Osteocyte (in vitro differentiated cells): ENCODE data around the gene KHDC1. TPM values are rescaled to one million over a fixed set of nuclear protein-coding genes. Genes with fewer than 3 reads are reported as not detected.
"Not testable (repeated sequence)": the region's sequence is repeated elsewhere in the genome, so short reads cannot be mapped to it uniquely, and the experiment has no call there.

Experiments
- DNase-seq: peaks from one replicate; pipeline ENCODE4 v3.0.0; 2021; ENCODE audit warnings: mixed read lengths; ENCODE audit not compliant: unreplicated experiment; ENCODE audit errors: extremely low spot score
- H3K27ac Mint-ChIP-seq: one replicate; pipeline ENCODE4 v1.8.0; 2021; ENCODE audit warnings: mild to moderate bottlenecking, mixed read lengths; ENCODE audit not compliant: unreplicated experiment
- H3K27me3 Mint-ChIP-seq: one replicate; pipeline ENCODE4 v1.8.0; 2021; ENCODE audit warnings: mixed read lengths; ENCODE audit not compliant: unreplicated experiment
- H3K36me3 Mint-ChIP-seq: one replicate; pipeline ENCODE4 v1.8.0; 2021; ENCODE audit warnings: mixed read lengths; ENCODE audit not compliant: unreplicated experiment
- H3K4me1 Mint-ChIP-seq: one replicate; pipeline ENCODE4 v1.8.0; 2021; ENCODE audit warnings: mixed read lengths; ENCODE audit not compliant: unreplicated experiment
- H3K4me3 Mint-ChIP-seq: one replicate; pipeline ENCODE4 v1.8.0; 2021; ENCODE audit warnings: mild to moderate bottlenecking, moderate library complexity, mixed read lengths; ENCODE audit not compliant: unreplicated experiment
- H3K9me3 Mint-ChIP-seq: one replicate; pipeline ENCODE4 v1.8.0; 2021; ENCODE audit warnings: mixed read lengths; ENCODE audit not compliant: unreplicated experiment
- CTCF ChIP-seq: fragments of 200-600 bp; sonication (generic); IDR thresholded peaks from 2 replicates; pipeline ENCODE4 v1.5.0; 2021; ENCODE audit warnings: antibody characterized with exemption, mild to moderate bottlenecking, moderate library complexity
- total RNA-seq: library from RNA; stranded (reverse); gene quantifications from 2 replicates; pipeline ENCODE4 v1.2.1, GENCODE V29; 2021

KHDC1 gene
- total RNA-seq, 1 donor from 2014 or later: 4.5 TPM

GRCh38 chr6:73285674-73286283, 22.8 kb upstream of the KHDC1 start:
- no peak overlapping the region for H3K27ac Mint-ChIP-seq
- DNase-seq: no peak

GRCh38 chr6:73282871-73283270, 19.9 kb upstream of the KHDC1 start:
- H3K4me3 Mint-ChIP-seq: no peak overlapping the region
- no peaks in the 10 kb centered on the region for H3K4me1 Mint-ChIP-seq
- H3K36me3 Mint-ChIP-seq: no peaks in the 10 kb centered on the region
- TF ChIP-seq CTCF: no peak
- H3K27ac Mint-ChIP-seq: no peak overlapping the region
- no peak for DNase-seq
- no peaks in the 10 kb centered on the region for H3K9me3 Mint-ChIP-seq
- no peaks in the 10 kb centered on the region for H3K27me3 Mint-ChIP-seq

More at GRCh38 chr6:73285674-73286283, 22.8 kb upstream of the KHDC1 start:
- Mint-ChIP-seq H3K4me1 (no peaks in the 10 kb centered on the region), H3K4me3 (no peak overlapping the region), H3K36me3 (no peaks in the 10 kb centered on the region), H3K27me3 (no peaks in the 10 kb centered on the region), H3K9me3 (no peaks in the 10 kb centered on the region)
- TF ChIP-seq CTCF: peak; percentile 63

DNA sequence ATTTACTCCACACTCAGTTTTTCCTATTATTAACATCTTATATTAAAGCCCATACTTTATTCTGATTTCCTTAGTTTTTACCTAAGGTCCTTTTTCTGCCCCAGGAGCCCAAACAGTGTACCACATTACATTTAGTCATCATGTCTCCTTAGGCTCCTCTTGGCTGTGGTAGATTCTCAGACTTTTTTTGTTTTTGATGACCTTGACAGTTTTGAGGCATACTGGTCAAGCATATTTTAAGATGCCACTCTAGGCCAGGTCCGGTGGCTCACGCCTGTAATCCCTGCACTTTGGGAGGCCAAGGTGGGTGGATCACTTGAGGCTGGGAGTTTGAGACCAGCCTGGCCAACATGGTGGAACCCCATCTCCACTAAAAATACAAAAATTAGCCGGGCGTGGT, 18.7 kb upstream of the KHDC1 start:
- H3K36me3 Mint-ChIP-seq: not testable (repeated sequence)

GRCh38 chr6:73269296-73269695, 6.3 kb upstream of the KHDC1 start:
- not testable (repeated sequence) for H3K27me3 Mint-ChIP-seq, H3K4me1 Mint-ChIP-seq, DNase-seq, H3K27ac Mint-ChIP-seq, H3K4me3 Mint-ChIP-seq, H3K36me3 Mint-ChIP-seq, H3K9me3 Mint-ChIP-seq

More for the DNA sequence above, 18.7 kb upstream of the KHDC1 start:
- H3K4me1 Mint-ChIP-seq, H3K27me3 Mint-ChIP-seq, H3K4me3 Mint-ChIP-seq, H3K27ac Mint-ChIP-seq, H3K9me3 Mint-ChIP-seq, DNase-seq: not testable (repeated sequence)

DNA sequence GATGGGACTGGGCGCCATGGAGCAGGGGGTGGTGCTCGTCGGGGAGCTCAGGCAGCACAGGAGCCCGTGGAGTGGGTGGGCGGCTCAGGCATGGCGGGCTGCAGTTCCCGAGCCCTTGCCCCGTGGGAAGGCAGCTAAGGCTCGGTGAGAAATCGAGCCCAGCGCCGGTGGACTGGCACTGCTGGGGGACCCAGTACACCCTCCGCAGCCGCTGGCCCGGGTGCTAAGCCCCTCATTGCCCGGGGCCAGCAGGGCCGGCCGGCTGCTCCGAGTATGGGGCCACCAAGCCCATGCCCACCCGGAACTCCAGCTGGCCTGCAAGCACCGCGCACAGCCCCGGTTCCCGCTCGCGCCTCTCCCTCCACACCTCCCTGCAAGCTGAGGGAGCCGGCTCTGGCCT, 5.9 kb upstream of the KHDC1 start:
- H3K36me3 Mint-ChIP-seq, H3K27ac Mint-ChIP-seq, H3K4me1 Mint-ChIP-seq, H3K27me3 Mint-ChIP-seq, DNase-seq, H3K4me3 Mint-ChIP-seq, H3K9me3 Mint-ChIP-seq: not testable (repeated sequence)

- Mint-ChIP-seq H3K27ac (no peak overlapping the region), H3K4me3 (no peak overlapping the region), H3K9me3 (no peaks in the 10 kb centered on the region), H3K36me3 (no peaks in the 10 kb centered on the region), H3K27me3 (no peaks in the 10 kb centered on the region), H3K4me1 (peaks cover 10% of the 10 kb centered on the region)
- no peak for DNase-seq
- TF ChIP-seq CTCF: no peak
Observed at GRCh38 chr6:73264446-73264845, 1.4 kb upstream of the KHDC1 start.

- Mint-ChIP-seq H3K27me3 (no peaks in the 10 kb centered on the region), H3K36me3 (no peaks in the 10 kb centered on the region), H3K4me3 (peak overlapping the region; percentile 86), H3K9me3 (no peaks in the 10 kb centered on the region), H3K4me1 (peaks cover 10% of the 10 kb centered on the region), H3K27ac (no peak overlapping the region)
- no peak for TF ChIP-seq CTCF
- DNase-seq: no peak
Observed at GRCh38 chr6:73263570-73263909, 544 bp upstream of the KHDC1 start.
